ENCODE data around the gene OOSP4B.

DNA sequence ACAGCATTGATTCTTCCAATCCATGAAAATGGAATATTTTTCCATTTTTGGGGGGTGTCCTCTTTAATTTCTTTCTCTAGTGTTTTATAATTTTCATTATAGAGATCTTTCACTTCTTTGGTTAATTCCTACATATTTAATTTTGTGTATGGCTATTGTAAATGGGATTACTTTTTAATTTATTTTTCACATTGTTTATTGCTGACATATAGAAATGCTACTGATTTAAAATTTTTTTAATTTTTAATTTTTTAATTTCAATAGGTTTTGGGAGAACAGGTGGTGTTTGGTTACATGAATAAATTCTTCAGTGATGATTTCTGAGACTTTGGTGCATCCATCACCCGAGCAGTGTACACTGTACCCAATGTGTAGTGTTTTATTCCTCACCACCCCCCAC is 26.6 kb upstream of the OOSP4B start:
- TF ChIP-seq, protein P1, sequence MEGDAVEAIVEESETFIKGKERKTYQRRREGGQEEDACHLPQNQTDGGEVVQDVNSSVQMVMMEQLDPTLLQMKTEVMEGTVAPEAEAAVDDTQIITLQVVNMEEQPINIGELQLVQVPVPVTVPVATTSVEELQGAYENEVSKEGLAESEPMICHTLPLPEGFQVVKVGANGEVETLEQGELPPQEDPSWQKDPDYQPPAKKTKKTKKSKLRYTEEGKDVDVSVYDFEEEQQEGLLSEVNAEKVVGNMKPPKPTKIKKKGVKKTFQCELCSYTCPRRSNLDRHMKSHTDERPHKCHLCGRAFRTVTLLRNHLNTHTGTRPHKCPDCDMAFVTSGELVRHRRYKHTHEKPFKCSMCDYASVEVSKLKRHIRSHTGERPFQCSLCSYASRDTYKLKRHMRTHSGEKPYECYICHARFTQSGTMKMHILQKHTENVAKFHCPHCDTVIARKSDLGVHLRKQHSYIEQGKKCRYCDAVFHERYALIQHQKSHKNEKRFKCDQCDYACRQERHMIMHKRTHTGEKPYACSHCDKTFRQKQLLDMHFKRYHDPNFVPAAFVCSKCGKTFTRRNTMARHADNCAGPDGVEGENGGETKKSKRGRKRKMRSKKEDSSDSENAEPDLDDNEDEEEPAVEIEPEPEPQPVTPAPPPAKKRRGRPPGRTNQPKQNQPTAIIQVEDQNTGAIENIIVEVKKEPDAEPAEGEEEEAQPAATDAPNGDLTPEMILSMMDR (IDR thresholded peaks at IDR 0.05 in 8 of 11, conservative IDR thresholded peaks at IDR 0.05 in 3 of 11): no peak
- TF ChIP-seq POLR2A (IDR thresholded peaks at IDR 0.05) (no peak), POLR2AphosphoS5 (IDR thresholded peaks at IDR 0.05) (no peak)
